Muscle layer of duodenum (tissue), 2 donors: ENCODE measurements around the gene WASL.

ENCODE experiments used
- H3K27ac ChIP-seq: one replicate; pipeline ENCODE4 v1.7.0; 2013; ENCODE audit warnings: mild to moderate bottlenecking, low read length
- H3K27me3 ChIP-seq: one replicate; pipeline ENCODE4 v1.7.0; 2013; ENCODE audit warnings: low read depth, mild to moderate bottlenecking, control low read depth, low read length
- H3K36me3 ChIP-seq, 2 donors: one replicate each; pipeline ENCODE4 v1.7.0; 2013; ENCODE audit warnings: low read length in 2 of 2, control low read depth in 1 of 2, mild to moderate bottlenecking in 1 of 2; ENCODE audit not compliant: insufficient read depth in 2 of 2, control insufficient read depth in 1 of 2
- H3K4me1 ChIP-seq, 2 donors: one replicate each; pipeline ENCODE4 v1.7.0; 2013; ENCODE audit warnings: low read length in 2 of 2, mild to moderate bottlenecking in 2 of 2, control low read depth in 1 of 2, moderate library complexity in 1 of 2; ENCODE audit not compliant: insufficient read depth in 2 of 2, control insufficient read depth in 1 of 2
- H3K4me3 ChIP-seq, 2 donors: one replicate each; pipeline ENCODE4 v1.7.0; 2013; ENCODE audit warnings: low read length in 2 of 2, low read depth in 1 of 2, mild to moderate bottlenecking in 1 of 2
- H3K9me3 ChIP-seq, 2 donors: one replicate each; pipeline ENCODE4 v1.7.0; 2013; ENCODE audit warnings: low read length in 2 of 2, control low read depth in 1 of 2, mild to moderate bottlenecking in 1 of 2; ENCODE audit not compliant: control insufficient read depth in 1 of 2
- donor health status: healthy.

Gene WASL

GRCh38 chr7:123669485-123669884, 79.3 kb downstream of the WASL start:
- peaks cover 0 to 10% of the 10 kb centered on the region in 2 donors for H3K4me1 ChIP-seq
- H3K27ac ChIP-seq: no peak overlapping the region
- no peaks in the 10 kb centered on the region for H3K27me3 ChIP-seq
- no peaks in the 10 kb centered on the region for H3K9me3 ChIP-seq
- H3K4me3 ChIP-seq: no peak overlapping the region
- no peaks in the 10 kb centered on the region for H3K36me3 ChIP-seq

GRCh38 chr7:123666492-123666891, 82.3 kb downstream of the WASL start:
- no peak overlapping the region for H3K27ac ChIP-seq

GRCh38 chr7:123665896-123666295, 82.9 kb downstream of the WASL start:
- H3K9me3 ChIP-seq: no peaks in the 10 kb centered on the region
- no peaks in the 10 kb centered on the region for H3K27me3 ChIP-seq
- no peaks in the 10 kb centered on the region for H3K36me3 ChIP-seq
- H3K4me1 ChIP-seq: no peaks in the 10 kb centered on the region
- H3K27ac ChIP-seq: no peak overlapping the region
- no peak overlapping the region for H3K4me3 ChIP-seq

More at GRCh38 chr7:123666492-123666891, 82.3 kb downstream of the WASL start:
- Histone ChIP-seq H3K4me3 (no peak overlapping the region), H3K36me3 (no peaks in the 10 kb centered on the region), H3K4me1 (no peaks in the 10 kb centered on the region), H3K9me3 (no peaks in the 10 kb centered on the region), H3K27me3 (no peaks in the 10 kb centered on the region)

- H3K27ac ChIP-seq: no peak overlapping the region
These were observed 83.6 kb downstream of the WASL start for GRCh38 chr7:123665157-123665556.

GRCh38 chr7:123663200-123663599, 85.6 kb downstream of the WASL start:
- no peaks in the 10 kb centered on the region for H3K27me3 ChIP-seq
- no peak overlapping the region for H3K27ac ChIP-seq
- no peak overlapping the region for H3K4me3 ChIP-seq
- H3K4me1 ChIP-seq: no peaks in the 10 kb centered on the region
- no peaks in the 10 kb centered on the region for H3K36me3 ChIP-seq
- H3K9me3 ChIP-seq: no peaks in the 10 kb centered on the region

More at GRCh38 chr7:123665157-123665556, 83.6 kb downstream of the WASL start:
- Histone ChIP-seq H3K27me3 (no peaks in the 10 kb centered on the region), H3K9me3 (no peaks in the 10 kb centered on the region), H3K36me3 (no peaks in the 10 kb centered on the region), H3K4me3 (no peak overlapping the region), H3K4me1 (no peaks in the 10 kb centered on the region)

GRCh38 chr7:123662755-123663154, 86.0 kb downstream of the WASL start:
- H3K36me3 ChIP-seq: no peaks in the 10 kb centered on the region
- no peaks in the 10 kb centered on the region for H3K9me3 ChIP-seq
- H3K27ac ChIP-seq: no peak overlapping the region
- no peaks in the 10 kb centered on the region for H3K27me3 ChIP-seq
- H3K4me3 ChIP-seq: no peak overlapping the region
- H3K4me1 ChIP-seq: no peaks in the 10 kb centered on the region

GRCh38 chr7:123662293-123662692, 86.5 kb downstream of the WASL start:
- Histone ChIP-seq H3K36me3 (no peaks in the 10 kb centered on the region), H3K9me3 (no peaks in the 10 kb centered on the region), H3K4me1 (no peaks in the 10 kb centered on the region), H3K27ac (no peak overlapping the region), H3K27me3 (no peaks in the 10 kb centered on the region), H3K4me3 (no peak overlapping the region)

- Histone ChIP-seq H3K36me3 (no peaks in the 10 kb centered on the region), H3K27me3 (no peaks in the 10 kb centered on the region), H3K4me1 (no peaks in the 10 kb centered on the region), H3K9me3 (no peaks in the 10 kb centered on the region), H3K4me3 (no peak overlapping the region), H3K27ac (no peak overlapping the region)
These were observed 87.0 kb downstream of the WASL start for GRCh38 chr7:123661765-123662164.

- no peak overlapping the region for H3K4me3 ChIP-seq
- H3K4me1 ChIP-seq: no peaks in the 10 kb centered on the region
- no peaks in the 10 kb centered on the region for H3K36me3 ChIP-seq
- H3K27ac ChIP-seq: no peak overlapping the region
- no peaks in the 10 kb centered on the region for H3K27me3 ChIP-seq
- H3K9me3 ChIP-seq: no peaks in the 10 kb centered on the region
These were observed 88.1 kb downstream of the WASL start for GRCh38 chr7:123660514-123661354.

- H3K4me1 ChIP-seq: no peaks in the 10 kb centered on the region
- H3K36me3 ChIP-seq: no peaks in the 10 kb centered on the region
- no peak overlapping the region for H3K4me3 ChIP-seq
- no peaks in the 10 kb centered on the region for H3K27me3 ChIP-seq
- H3K9me3 ChIP-seq: no peaks in the 10 kb centered on the region
- H3K27ac ChIP-seq: no peak overlapping the region
These were observed 90.8 kb downstream of the WASL start for GRCh38 chr7:123658023-123658422.

- Histone ChIP-seq H3K27me3 (no peaks in the 10 kb centered on the region), H3K27ac (no peak overlapping the region), H3K4me3 (no peak overlapping the region), H3K4me1 (no peaks in the 10 kb centered on the region), H3K36me3 (no peaks in the 10 kb centered on the region), H3K9me3 (no peaks in the 10 kb centered on the region)
These were observed 91.5 kb downstream of the WASL start for GRCh38 chr7:123657304-123657685.
